Measurements from ENCODE around the gene AMPD2. TPM values are rescaled to one million over a fixed set of nuclear protein-coding genes. Genes with fewer than 3 reads are reported as not detected.
"Not testable (repeated sequence)": the region's sequence is repeated elsewhere in the genome, so short reads cannot be mapped to it uniquely, and the experiment has no call there.

The AMPD2 gene
- total RNA-seq, 4 donors from 2014 or later: 23.7 to 38.8 (median 33.2) TPM

- peak; percentile 98 for DNase-seq (ENCODE audit: extremely low spot score)
Observed at GRCh38 chr1:109667452-109668122, 48.0 kb downstream of the AMPD2 start, which contains the start of gene GSTM2. TSS of gene GSTM2 (plus strand) at chr1:109668057. CDS start at chr1:109668116, 59 bp downstream.

GRCh38 chr1:109668123-109668775 is 48.6 kb downstream of the AMPD2 start:
- intact Hi-C loops (cut with DNase I): no loop called here
- Histone ChIP-seq H3K4me3 (peak overlapping the region; percentile 63 to 73 (median 66)), H3K9me3 (no peaks in the 10 kb centered on the region), H3K4me1 (peaks cover 4 to 26% (median 19%) of the 10 kb centered on the region in 4 donors), H3K27me3 (no peaks in the 10 kb centered on the region), H3K27ac (replicated peaks in 1 of 4) (peak overlapping the region; percentile 53 to 74 (median 68)), H3K36me3 (peaks cover 0 to 31% (median 8%) of the 10 kb centered on the region in 4 donors)
- no peak for TF ChIP-seq POLR2AphosphoS5 (IDR thresholded peaks at IDR 0.05)
- no peak for TF ChIP-seq EP300 (IDR thresholded peaks at IDR 0.05)
- TF ChIP-seq CTCF (IDR thresholded peaks at IDR 0.05): no peak
- no peak for TF ChIP-seq POLR2A (IDR thresholded peaks at IDR 0.05; ENCODE audit: low read depth)
- WGBS: 18% methylated on average over 3 of the region's 26 CpGs
- peak; percentile 80 for DNase-seq (ENCODE audit: extremely low spot score)

More at GRCh38 chr1:109667452-109668122, 48.0 kb downstream of the AMPD2 start, which contains the start of gene GSTM2:
- Histone ChIP-seq H3K36me3 (peaks cover 0 to 30% (median 5%) of the 10 kb centered on the region in 4 donors), H3K27me3 (no peaks in the 10 kb centered on the region), H3K4me3 (peak within 1 kb of the TSS; percentile 63 to 73 (median 66)), H3K4me1 (peaks cover 4 to 26% (median 19%) of the 10 kb centered on the region in 4 donors), H3K27ac (replicated peaks in 1 of 4) (peak within 1 kb of the TSS; percentile 53 to 74 (median 68)), H3K9me3 (no peaks in the 10 kb centered on the region)
- WGBS: 10% methylated on average over 18 of the region's 22 CpGs
- intact Hi-C loops (cut with DNase I): no loop called here
- TF ChIP-seq EP300 (IDR thresholded peaks at IDR 0.05): no peak
- peak; percentile 60 to 74 for TF ChIP-seq POLR2AphosphoS5 (IDR thresholded peaks at IDR 0.05)
- TF ChIP-seq CTCF (IDR thresholded peaks at IDR 0.05): no peak

GRCh38 chr1:109669246-109669948 is 49.8 kb downstream of the AMPD2 start:
- Histone ChIP-seq H3K9me3 (no peaks in the 10 kb centered on the region), H3K4me3 (no peak overlapping the region), H3K36me3 (peaks cover 0 to 38% (median 13%) of the 10 kb centered on the region in 4 donors), H3K4me1 (peaks cover 4 to 20% (median 16%) of the 10 kb centered on the region in 4 donors), H3K27me3 (no peaks in the 10 kb centered on the region), H3K27ac (replicated peaks in 1 of 4) (no peak overlapping the region)
- 89% methylated on average over 22 of the region's 22 CpGs for WGBS
- TF ChIP-seq POLR2AphosphoS5 (IDR thresholded peaks at IDR 0.05) (no peak), POLR2A (IDR thresholded peaks at IDR 0.05; ENCODE audit: low read depth) (no peak), CTCF (IDR thresholded peaks at IDR 0.05) (no peak), EP300 (IDR thresholded peaks at IDR 0.05) (no peak)
- intact Hi-C loops (cut with DNase I): no loop called here
- peak; percentile 81 for DNase-seq (ENCODE audit: extremely low spot score)

GRCh38 chr1:109669949-109670302 is 50.3 kb downstream of the AMPD2 start:
- DNase-seq (ENCODE audit: extremely low spot score); intact Hi-C loops (cut with DNase I); H3K27ac ChIP-seq (replicated peaks in 1 of 4); H3K4me3 ChIP-seq; H3K27me3 ChIP-seq; H3K9me3 ChIP-seq: not testable (repeated sequence)
- 97% methylated on average over 3 of the region's 5 CpGs for WGBS
- peaks cover 4 to 20% (median 16%) of the 10 kb centered on the region in 4 donors for H3K4me1 ChIP-seq
- H3K36me3 ChIP-seq: peaks cover 0 to 36% (median 13%) of the 10 kb centered on the region in 4 donors

GRCh38 chr1:109671067-109671466 is 51.4 kb downstream of the AMPD2 start:
- Histone ChIP-seq H3K36me3 (peaks cover 0 to 31% (median 11%) of the 10 kb centered on the region in 4 donors), H3K27ac (replicated peaks in 1 of 4) (no peak overlapping the region), H3K4me1 (peaks cover 4 to 20% (median 16%) of the 10 kb centered on the region in 4 donors), H3K27me3 (no peaks in the 10 kb centered on the region), H3K9me3 (no peaks in the 10 kb centered on the region), H3K4me3 (no peak overlapping the region)
- DNase-seq (ENCODE audit: extremely low spot score): no peak
- intact Hi-C loops (cut with DNase I): no loop called here
- 91% methylated on average over 3 of the region's 5 CpGs for WGBS
- TF ChIP-seq CTCF (IDR thresholded peaks at IDR 0.05) (no peak), POLR2AphosphoS5 (IDR thresholded peaks at IDR 0.05) (no peak), EP300 (IDR thresholded peaks at IDR 0.05) (no peak), POLR2A (IDR thresholded peaks at IDR 0.05; ENCODE audit: low read depth) (no peak)

GRCh38 chr1:109673861-109674260 is 54.2 kb downstream of the AMPD2 start:
- H3K4me3 ChIP-seq; intact Hi-C loops (cut with DNase I); H3K27me3 ChIP-seq; H3K27ac ChIP-seq (replicated peaks in 1 of 4); H3K4me1 ChIP-seq; H3K9me3 ChIP-seq: not testable (repeated sequence)
- peaks cover 0 to 35% (median 11%) of the 10 kb centered on the region in 4 donors for H3K36me3 ChIP-seq
- DNase-seq (ENCODE audit: extremely low spot score): peak; percentile 4
- 100% methylated on average over 2 of the region's 2 CpGs for whole genome bisulfite sequencing

GRCh38 chr1:109676683-109677381 is 57.2 kb downstream of the AMPD2 start:
- H3K36me3 ChIP-seq: peaks cover 0 to 27% (median 9%) of the 10 kb centered on the region in 4 donors
- H3K9me3 ChIP-seq; intact Hi-C loops (cut with DNase I); H3K27ac ChIP-seq (replicated peaks in 1 of 4); H3K4me3 ChIP-seq; H3K4me1 ChIP-seq; H3K27me3 ChIP-seq: not testable (repeated sequence)
- WGBS: 86% methylated on average over 3 of the region's 3 CpGs
- peak; percentile 29 for DNase-seq (ENCODE audit: extremely low spot score)
